Upper lobe of left lung (tissue), 6 donors: ENCODE measurements around the gene VAMP4. TPM values are rescaled to one million over a fixed set of nuclear protein-coding genes. Genes with fewer than 3 reads are reported as not detected.

Experiments
- ATAC-seq, 2 donors: fragments of 200-7000 bp; cut with Tn5 transposase; one replicate each; pipeline ENCODE4 v1.9.1; 2022; ENCODE audit warnings: mild to moderate bottlenecking in 2 of 2, moderate library complexity in 2 of 2; ENCODE audit not compliant: low FRiP score in 2 of 2
- DNase-seq, 2 donors: peaks; one replicate each; pipeline ENCODE4 v3.0.0-alpha.2; 2019 to 2020
- H3K27ac ChIP-seq, 4 donors: fragments of 200-600 bp; sonication (generic); one replicate each; pipeline ENCODE4 v1.5.1; 2016 to 2019
- H3K27me3 ChIP-seq, 4 donors: fragments of 200-600 bp; sonication (generic); one replicate each; pipeline ENCODE4 v1.5.1; 2017 to 2019
- H3K36me3 ChIP-seq, 4 donors: fragments of 200-600 bp; sonication (generic); one replicate each; pipeline ENCODE4 v1.5.1; 2016 to 2019
- H3K4me1 ChIP-seq, 4 donors: fragments of 200-600 bp; sonication (generic); one replicate each; pipeline ENCODE4 v1.5.1; 2018 to 2019
- H3K4me3 ChIP-seq, 4 donors: fragments of 200-600 bp; sonication (generic); one replicate each; pipeline ENCODE4 v1.5.1; 2017 to 2019; ENCODE audit warnings: mild to moderate bottlenecking in 2 of 4, moderate library complexity in 1 of 4
- H3K9me3 ChIP-seq, 4 donors: fragments of 200-600 bp; sonication (generic); one replicate each; pipeline ENCODE4 v1.5.1; 2018 to 2019
- CTCF ChIP-seq, 6 experiments: fragments of 450-650 bp in 4 of 6; fragments of 200-600 bp in 2 of 6; sonication (generic) in 2 of 6; IDR thresholded peaks; one replicate each; pipeline ENCODE4 v1.5.1; 2016 to 2019; ENCODE audit warnings: antibody characterized with exemption in 6 of 6
- EP300 ChIP-seq, 4 donors: sonication (generic); formaldehyde crosslinking; IDR thresholded peaks; one replicate each; pipeline ENCODE4 v1.5.1; 2017; ENCODE audit warnings: antibody characterized with exemption in 4 of 4, control low read depth in 2 of 4
- POLR2A ChIP-seq, 4 donors: fragments of 450-650 bp; IDR thresholded peaks; one replicate each; pipeline ENCODE4 v1.5.1; 2016 to 2017; ENCODE audit warnings: antibody characterized with exemption in 4 of 4, mild to moderate bottlenecking in 2 of 4
- POLR2AphosphoS5 ChIP-seq, 2 donors: sonication (generic); formaldehyde crosslinking; IDR thresholded peaks; one replicate each; pipeline ENCODE4 v1.5.1; 2017; ENCODE audit warnings: antibody characterized with exemption in 2 of 2
- WGBS, 2 donors: methylation state at CpG; one replicate each; pipeline ENCODE4 v1.1.5; 2017 to 2018; 5-methylcytosine and 5-hydroxymethylcytosine counted together
- total RNA-seq, 6 donors: library from RNA; depleted of rRNA in 4 of 6; stranded (reverse); fragments of >200 nt in 4 of 6; gene quantifications; one replicate each; pipeline versions ENCODE4 v1.1.0 to v1.2.1, GENCODE V29; 2016 to 2021
- donor health status: DM: no; HTN: no; CAD: no; lungs with moderate emphysema.
- donor health status: DM: no; HTN: yes; CAD: no; lungs with severe emphysema.

VAMP4 gene
- total RNA-seq, 6 donors from 2014 or later: 11.5 to 17.9 (median 13.4) TPM

DNA sequence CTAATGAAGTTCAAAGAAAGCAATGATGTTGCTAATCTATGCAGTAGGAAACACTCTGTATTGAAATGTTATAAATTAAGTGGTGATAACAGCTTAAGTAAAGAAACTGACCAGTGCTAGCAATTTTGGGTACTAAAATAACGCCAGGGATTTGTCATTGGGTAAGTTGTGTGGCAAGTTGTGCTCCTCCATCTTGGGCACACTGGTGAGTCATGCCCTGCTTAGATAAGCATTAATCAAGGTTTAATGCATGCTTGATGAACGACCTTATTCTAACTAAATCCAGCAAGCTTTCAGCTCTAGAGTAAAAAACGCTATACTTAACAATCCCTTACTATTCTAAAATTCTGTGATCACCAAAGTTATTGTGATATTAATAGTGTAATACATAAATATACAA, 25.2 kb downstream of the VAMP4 start:
- peaks cover 0 to 7% (median 2%) of the 10 kb centered on the region in 4 donors for H3K4me1 ChIP-seq
- TF ChIP-seq CTCF (IDR thresholded peaks at IDR 0.05) (no peak), EP300 (IDR thresholded peaks at IDR 0.05) (no peak), POLR2A (IDR thresholded peaks at IDR 0.05) (no peak), POLR2AphosphoS5 (IDR thresholded peaks at IDR 0.05) (no peak)
- ATAC-seq (no peak), DNase-seq (no peak)
- 70 to 77% methylated on average over 3 of the region's 3 CpGs for WGBS, 2 donors
- no peaks in the 10 kb centered on the region for H3K9me3 ChIP-seq
- no peak overlapping the region for H3K27ac ChIP-seq
- H3K36me3 ChIP-seq: peaks cover 0 to 9% (median 3%) of the 10 kb centered on the region in 4 donors
- H3K4me3 ChIP-seq: no peak overlapping the region
- no peaks in the 10 kb centered on the region for H3K27me3 ChIP-seq

GRCh38 chr1:171715813-171716251, 26.0 kb downstream of the VAMP4 start:
- TF ChIP-seq EP300 (IDR thresholded peaks at IDR 0.05): no peak
- peak in 5 of 6 experiments; percentile 11 to 39 (median 30) for TF ChIP-seq CTCF (IDR thresholded peaks at IDR 0.05)
- Histone ChIP-seq H3K36me3 (peaks cover 0 to 9% (median 3%) of the 10 kb centered on the region in 4 donors), H3K27me3 (no peaks in the 10 kb centered on the region), H3K27ac (peak overlapping the region in 1 of 4 donors; percentile 9), H3K4me3 (no peak overlapping the region), H3K4me1 (peaks cover 0 to 7% (median 2%) of the 10 kb centered on the region in 4 donors), H3K9me3 (no peaks in the 10 kb centered on the region)
- ATAC-seq: no peak
- no peak for DNase-seq
- 74 to 79% methylated on average over 3 of the region's 3 CpGs for WGBS, 2 donors

- peaks cover 0 to 4% (median 2%) of the 10 kb centered on the region in 4 donors for H3K4me1 ChIP-seq
- H3K27ac ChIP-seq: no peak overlapping the region
- TF ChIP-seq POLR2A (IDR thresholded peaks at IDR 0.05) (no peak), EP300 (IDR thresholded peaks at IDR 0.05) (no peak), CTCF (IDR thresholded peaks at IDR 0.05) (no peak), POLR2AphosphoS5 (IDR thresholded peaks at IDR 0.05) (no peak)
- DNase-seq (no peak), ATAC-seq (no peak)
- no peaks in the 10 kb centered on the region for H3K9me3 ChIP-seq
- H3K27me3 ChIP-seq: no peaks in the 10 kb centered on the region
- H3K4me3 ChIP-seq: no peak overlapping the region
- 71 to 92% methylated on average over 1 of the region's 1 CpG for whole genome bisulfite sequencing, 2 donors
- peaks cover 0 to 31% (median 7%) of the 10 kb centered on the region in 4 donors for H3K36me3 ChIP-seq
Measured at GRCh38 chr1:171712341-171712740, 29.5 kb downstream of the VAMP4 start.

- TF ChIP-seq POLR2AphosphoS5 (IDR thresholded peaks at IDR 0.05) (no peak), CTCF (IDR thresholded peaks at IDR 0.05) (no peak), EP300 (IDR thresholded peaks at IDR 0.05) (no peak), POLR2A (IDR thresholded peaks at IDR 0.05) (no peak)
- Histone ChIP-seq H3K27ac (no peak overlapping the region), H3K36me3 (peaks cover 0 to 35% (median 5%) of the 10 kb centered on the region in 4 donors), H3K4me1 (peaks cover 0 to 4% (median 2%) of the 10 kb centered on the region in 4 donors), H3K9me3 (no peaks in the 10 kb centered on the region), H3K27me3 (no peaks in the 10 kb centered on the region), H3K4me3 (no peak overlapping the region)
- no peak for ATAC-seq
- DNase-seq: no peak
- 94% methylated on average over 4 of the region's 4 CpGs for WGBS, 2 donors
Measured at GRCh38 chr1:171711643-171712042, 30.2 kb downstream of the VAMP4 start.

GRCh38 chr1:171707583-171707982, 34.3 kb downstream of the VAMP4 start:
- ATAC-seq: no peak
- DNase-seq: no peak
- H3K27ac ChIP-seq: no peak overlapping the region
- TF ChIP-seq CTCF (IDR thresholded peaks at IDR 0.05): no peak
- no peak for TF ChIP-seq EP300 (IDR thresholded peaks at IDR 0.05)
- no peak for TF ChIP-seq POLR2AphosphoS5 (IDR thresholded peaks at IDR 0.05)
- no peak for TF ChIP-seq POLR2A (IDR thresholded peaks at IDR 0.05)
- 96% methylated on average over 3 of the region's 3 CpGs for WGBS, 2 donors
- H3K4me3 ChIP-seq: no peak overlapping the region
- H3K9me3 ChIP-seq: no peaks in the 10 kb centered on the region
- peaks cover 0 to 50% (median 5%) of the 10 kb centered on the region in 4 donors for H3K36me3 ChIP-seq
- peaks cover 0 to 4% (median 0%) of the 10 kb centered on the region in 4 donors for H3K4me1 ChIP-seq
- H3K27me3 ChIP-seq: no peaks in the 10 kb centered on the region
